ENCODE data around the gene CNDP2.

GRCh38 chr18:74551936-74552555, 55.9 kb downstream of the CNDP2 start:
- TF ChIP-seq EZH2phosphoT487 (conservative IDR thresholded peaks at IDR 0.05; ENCODE audit: low read length) (no peak), CTCF (IDR thresholded peaks at IDR 0.05; ENCODE audit: insufficient read depth, low read length, poor library complexity, severe bottlenecking) (peak; percentile 74)

All from SU-DHL-6 (cell line).